Measurements from ENCODE around the gene SEMA6A.

DNA sequence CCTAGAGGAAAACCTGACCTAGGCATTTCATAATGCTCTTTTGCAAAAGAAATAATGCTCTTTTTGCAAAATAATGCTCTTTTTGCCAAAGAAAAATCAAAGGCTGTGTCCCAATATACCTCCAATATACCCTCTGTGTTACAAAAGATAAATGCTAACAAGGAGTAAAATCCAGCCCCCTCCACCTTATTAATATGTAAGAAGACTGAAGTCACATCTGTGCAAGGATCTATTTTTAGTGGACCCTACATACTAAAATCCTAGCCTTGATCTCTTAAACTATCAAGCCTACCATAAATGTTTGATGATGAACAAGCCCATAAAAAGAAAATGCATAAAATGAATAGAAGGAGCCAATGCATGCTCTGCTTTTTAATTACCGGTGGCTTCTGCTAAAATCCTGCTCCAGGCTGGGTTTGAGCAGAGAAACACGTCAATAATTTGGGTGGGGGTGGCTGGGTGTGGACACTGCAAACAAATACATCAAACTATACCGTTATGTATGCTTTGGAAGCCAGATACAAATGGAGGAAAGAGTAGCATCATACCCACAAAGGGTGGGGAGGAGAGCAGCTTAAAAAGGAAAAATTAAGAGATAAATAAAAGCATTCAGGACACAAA, 131.6 kb downstream of the SEMA6A start:
- no peak for TF ChIP-seq POLR2AphosphoS5 (IDR thresholded peaks at IDR 0.05; ENCODE audit: low read depth, low read length)
- no peak for TF ChIP-seq RXRA (IDR thresholded peaks at IDR 0.05; ENCODE audit: borderline replicate concordance, low read depth)
- TF ChIP-seq, protein P1, sequence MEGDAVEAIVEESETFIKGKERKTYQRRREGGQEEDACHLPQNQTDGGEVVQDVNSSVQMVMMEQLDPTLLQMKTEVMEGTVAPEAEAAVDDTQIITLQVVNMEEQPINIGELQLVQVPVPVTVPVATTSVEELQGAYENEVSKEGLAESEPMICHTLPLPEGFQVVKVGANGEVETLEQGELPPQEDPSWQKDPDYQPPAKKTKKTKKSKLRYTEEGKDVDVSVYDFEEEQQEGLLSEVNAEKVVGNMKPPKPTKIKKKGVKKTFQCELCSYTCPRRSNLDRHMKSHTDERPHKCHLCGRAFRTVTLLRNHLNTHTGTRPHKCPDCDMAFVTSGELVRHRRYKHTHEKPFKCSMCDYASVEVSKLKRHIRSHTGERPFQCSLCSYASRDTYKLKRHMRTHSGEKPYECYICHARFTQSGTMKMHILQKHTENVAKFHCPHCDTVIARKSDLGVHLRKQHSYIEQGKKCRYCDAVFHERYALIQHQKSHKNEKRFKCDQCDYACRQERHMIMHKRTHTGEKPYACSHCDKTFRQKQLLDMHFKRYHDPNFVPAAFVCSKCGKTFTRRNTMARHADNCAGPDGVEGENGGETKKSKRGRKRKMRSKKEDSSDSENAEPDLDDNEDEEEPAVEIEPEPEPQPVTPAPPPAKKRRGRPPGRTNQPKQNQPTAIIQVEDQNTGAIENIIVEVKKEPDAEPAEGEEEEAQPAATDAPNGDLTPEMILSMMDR (IDR thresholded peaks at IDR 0.05): no peak
- no peak for TF ChIP-seq TCF12 (IDR thresholded peaks at IDR 0.05)
- TF ChIP-seq, protein P2, sequence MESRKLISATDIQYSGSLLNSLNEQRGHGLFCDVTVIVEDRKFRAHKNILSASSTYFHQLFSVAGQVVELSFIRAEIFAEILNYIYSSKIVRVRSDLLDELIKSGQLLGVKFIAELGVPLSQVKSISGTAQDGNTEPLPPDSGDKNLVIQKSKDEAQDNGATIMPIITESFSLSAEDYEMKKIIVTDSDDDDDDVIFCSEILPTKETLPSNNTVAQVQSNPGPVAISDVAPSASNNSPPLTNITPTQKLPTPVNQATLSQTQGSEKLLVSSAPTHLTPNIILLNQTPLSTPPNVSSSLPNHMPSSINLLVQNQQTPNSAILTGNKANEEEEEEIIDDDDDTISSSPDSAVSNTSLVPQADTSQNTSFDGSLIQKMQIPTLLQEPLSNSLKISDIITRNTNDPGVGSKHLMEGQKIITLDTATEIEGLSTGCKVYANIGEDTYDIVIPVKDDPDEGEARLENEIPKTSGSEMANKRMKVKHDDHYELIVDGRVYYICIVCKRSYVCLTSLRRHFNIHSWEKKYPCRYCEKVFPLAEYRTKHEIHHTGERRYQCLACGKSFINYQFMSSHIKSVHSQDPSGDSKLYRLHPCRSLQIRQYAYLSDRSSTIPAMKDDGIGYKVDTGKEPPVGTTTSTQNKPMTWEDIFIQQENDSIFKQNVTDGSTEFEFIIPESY (IDR thresholded peaks at IDR 0.05; ENCODE audit: borderline replicate concordance, low read depth): no peak
- no peak for TF ChIP-seq MXI1 (IDR thresholded peaks at IDR 0.05; ENCODE audit: low read depth, low read length)
- TF ChIP-seq RCOR1 (IDR thresholded peaks at IDR 0.05; ENCODE audit: low read length): no peak
- TF ChIP-seq EZH2phosphoT487 (IDR thresholded peaks at IDR 0.05; ENCODE audit: borderline replicate concordance, low read depth): no peak
- TF ChIP-seq EP300 (IDR thresholded peaks at IDR 0.05; ENCODE audit: borderline replicate concordance in 1 of 2, low read depth in 1 of 2, low read length in 1 of 2): no peak
- no peak for TF ChIP-seq ELF1 (IDR thresholded peaks at IDR 0.05)
